K562 (cell line): ENCODE measurements around the gene C1QTNF6.

Experiments
- BRCA1 ChIP-seq, 2 experiments: fragments of 450-650 bp in 1 of 2; sonication (generic) in 1 of 2; formaldehyde crosslinking in 1 of 2; IDR thresholded peaks; 2 replicates each; pipeline versions ENCODE4 v1.5.0 to v1.6.1; 2017 to 2020; ENCODE audit warnings: mild to moderate bottlenecking in 1 of 2, missing genetic modification reagents in 1 of 2
- CHD1 ChIP-seq: fragments of 200-600 bp; sonication (generic); IDR thresholded peaks from one replicate; pipeline ENCODE4 v1.6.1; 2012; ENCODE audit warnings: mild to moderate bottlenecking, moderate library complexity, low read length, inconsistent platforms
- CREB1 ChIP-seq, 2 experiments: sonication (generic) in 1 of 2; formaldehyde crosslinking in 1 of 2; IDR thresholded peaks; 2 replicates each; pipeline versions ENCODE4 v1.6.1 to v1.8.0; 2012 to 2022; ENCODE audit warnings: inconsistent platforms in 1 of 2, mild to moderate bottlenecking in 1 of 2, missing genetic modification reagents in 1 of 2, moderate library complexity in 1 of 2
- FOS ChIP-seq: IDR thresholded peaks from 3 replicates; pipeline ENCODE4 v1.6.1; 2011; ENCODE audit not compliant: insufficient read length; ENCODE audit errors: extremely low read depth
- RCOR1 ChIP-seq, 2 experiments: IDR thresholded peaks; 2 replicates each; pipeline ENCODE4 v1.6.1; 2012; ENCODE audit warnings: low read depth in 2 of 2, low read length in 2 of 2, borderline replicate concordance in 1 of 2, improper control_type of control experiment in 1 of 2
- TARDBP ChIP-seq: fragments of 450-650 bp; IDR thresholded peaks from 2 replicates; pipeline ENCODE4 v1.6.1; 2016
- USF1 ChIP-seq: sonication (generic); formaldehyde crosslinking; IDR thresholded peaks from 2 replicates; pipeline ENCODE4 v1.9.0; 2022; ENCODE audit warnings: mild to moderate bottlenecking, missing genetic modification reagents

GRCh38 chr22:37229805-37230672 lies 42.0 kb upstream of the C1QTNF6 start:
- no peak for TF ChIP-seq FOS
- no peak for TF ChIP-seq CREB1 (IDR thresholded peaks at IDR 0.05)
- no peak for TF ChIP-seq CREB1 (CRISPR knock-in tag; IDR thresholded peaks at IDR 0.05)
- no peak for TF ChIP-seq BRCA1 (IDR thresholded peaks at IDR 0.05)
- no peak for TF ChIP-seq BRCA1 (CRISPR knock-in tag; IDR thresholded peaks at IDR 0.05)
- TF ChIP-seq RCOR1 (IDR thresholded peaks at IDR 0.05; ENCODE audit: borderline replicate concordance in 1 of 2, low read depth in 2 of 2, low read length in 2 of 2) = no peak
- TF ChIP-seq CHD1 = no peak
- TF ChIP-seq USF1 (CRISPR knock-in tag) = no peak
- TF ChIP-seq TARDBP = no peak
